GM12874 (cell line): ENCODE measurements around the gene SMIM41.

ENCODE experiments used
- CTCF ChIP-seq: IDR thresholded peaks from 2 replicates; pipeline ENCODE4 v1.5.1; 2011; ENCODE audit warnings: low read depth, mild to moderate bottlenecking, control low read depth, low read length, moderate library complexity; ENCODE audit not compliant: insufficient read depth

The SMIM41 gene

GRCh38 chr12:52037248-52037861 is 42.1 kb upstream of the SMIM41 start:
- TF ChIP-seq CTCF, result no peak

GRCh38 chr12:52038447-52038846 is 41.1 kb upstream of the SMIM41 start:
- no peak for TF ChIP-seq CTCF

- no peak for TF ChIP-seq CTCF
These were observed 38.5 kb upstream of the SMIM41 start for GRCh38 chr12:52041035-52041434.

GRCh38 chr12:52041695-52042123 is 37.8 kb upstream of the SMIM41 start:
- TF ChIP-seq CTCF, result peak; percentile 41; the same call in 1 of the 2 replicates

- TF ChIP-seq CTCF, result no peak
These were observed 36.7 kb upstream of the SMIM41 start for GRCh38 chr12:52042706-52043385.

GRCh38 chr12:52043386-52044212 is 35.9 kb upstream of the SMIM41 start:
- no peak for TF ChIP-seq CTCF

GRCh38 chr12:52044292-52044983 is 35.1 kb upstream of the SMIM41 start:
- TF ChIP-seq CTCF, result no peak
